ENCODE results near the gene CELF5.

CELF5 gene

GRCh38 chr19:3225169-3225485 lies 666 bp downstream of the CELF5 start:
- no peak for DNase-seq (ENCODE audit: low read depth)
- H3K4me3 ChIP-seq (ENCODE audit: low read depth, low read length), result no peak overlapping the region
- in situ Hi-C loops (cut with HindIII; ENCODE audit: low sequenced_read_pairs), result no loop called here
- TF ChIP-seq, protein P1, sequence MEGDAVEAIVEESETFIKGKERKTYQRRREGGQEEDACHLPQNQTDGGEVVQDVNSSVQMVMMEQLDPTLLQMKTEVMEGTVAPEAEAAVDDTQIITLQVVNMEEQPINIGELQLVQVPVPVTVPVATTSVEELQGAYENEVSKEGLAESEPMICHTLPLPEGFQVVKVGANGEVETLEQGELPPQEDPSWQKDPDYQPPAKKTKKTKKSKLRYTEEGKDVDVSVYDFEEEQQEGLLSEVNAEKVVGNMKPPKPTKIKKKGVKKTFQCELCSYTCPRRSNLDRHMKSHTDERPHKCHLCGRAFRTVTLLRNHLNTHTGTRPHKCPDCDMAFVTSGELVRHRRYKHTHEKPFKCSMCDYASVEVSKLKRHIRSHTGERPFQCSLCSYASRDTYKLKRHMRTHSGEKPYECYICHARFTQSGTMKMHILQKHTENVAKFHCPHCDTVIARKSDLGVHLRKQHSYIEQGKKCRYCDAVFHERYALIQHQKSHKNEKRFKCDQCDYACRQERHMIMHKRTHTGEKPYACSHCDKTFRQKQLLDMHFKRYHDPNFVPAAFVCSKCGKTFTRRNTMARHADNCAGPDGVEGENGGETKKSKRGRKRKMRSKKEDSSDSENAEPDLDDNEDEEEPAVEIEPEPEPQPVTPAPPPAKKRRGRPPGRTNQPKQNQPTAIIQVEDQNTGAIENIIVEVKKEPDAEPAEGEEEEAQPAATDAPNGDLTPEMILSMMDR (IDR thresholded peaks at IDR 0.05; ENCODE audit: low read depth, low read length, missing control alignments), result no peak

GRCh38 chr19:3225677-3226093 lies 1.2 kb downstream of the CELF5 start:
- no peak overlapping the region for H3K4me3 ChIP-seq (ENCODE audit: low read depth, low read length)

GRCh38 chr19:3227054-3227626 lies 2.7 kb downstream of the CELF5 start:
- in situ Hi-C loops (cut with HindIII; ENCODE audit: low sequenced_read_pairs), result no loop called here
- no peak overlapping the region for H3K4me3 ChIP-seq (ENCODE audit: low read depth, low read length)
- TF ChIP-seq, protein P1 (IDR thresholded peaks at IDR 0.05; ENCODE audit: low read depth, low read length, missing control alignments), result no peak
- DNase-seq (ENCODE audit: low read depth), result no peak

More at GRCh38 chr19:3225677-3226093, 1.2 kb downstream of the CELF5 start:
- in situ Hi-C loops (cut with HindIII; ENCODE audit: low sequenced_read_pairs), result no loop called here
- TF ChIP-seq, protein P1 (IDR thresholded peaks at IDR 0.05; ENCODE audit: low read depth, low read length, missing control alignments), result no peak
- no peak for DNase-seq (ENCODE audit: low read depth)

GRCh38 chr19:3229346-3229743 lies 4.9 kb downstream of the CELF5 start:
- no peak overlapping the region for H3K4me3 ChIP-seq (ENCODE audit: low read depth, low read length)
- DNase-seq (ENCODE audit: low read depth), result no peak
- in situ Hi-C loops (cut with HindIII; ENCODE audit: low sequenced_read_pairs), result no loop called here
- TF ChIP-seq, protein P1 (IDR thresholded peaks at IDR 0.05; ENCODE audit: low read depth, low read length, missing control alignments), result no peak

DNA sequence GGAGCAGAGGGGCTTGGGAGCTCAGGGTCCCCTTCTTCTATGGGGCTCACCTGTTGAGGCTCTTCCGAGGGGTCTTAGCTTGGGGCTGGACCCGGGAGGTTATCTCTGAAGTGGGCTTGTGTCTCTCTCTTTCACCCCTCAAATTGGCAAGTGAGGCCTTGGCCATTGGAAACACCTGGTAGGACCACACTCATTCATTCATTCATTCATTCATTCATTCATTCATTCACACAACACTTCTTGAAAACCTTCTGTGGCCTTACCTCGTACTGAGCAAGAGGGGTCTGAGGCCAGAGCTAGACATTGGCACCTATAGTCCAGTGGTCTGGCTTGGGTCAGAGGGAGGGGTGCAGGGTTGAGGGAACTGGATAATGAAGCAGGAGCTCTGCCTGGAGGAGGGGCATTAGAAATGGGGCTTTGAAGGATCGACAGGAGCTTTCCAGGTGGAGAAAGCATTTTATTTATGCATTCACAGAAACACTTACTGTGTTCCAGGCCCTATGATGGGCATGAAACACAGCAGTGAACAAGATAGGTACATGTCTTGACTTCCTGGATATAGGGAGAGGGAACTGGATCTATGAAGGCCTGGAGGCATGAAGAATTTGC lies 5.5 kb downstream of the CELF5 start:
- in situ Hi-C loops (cut with HindIII; ENCODE audit: low sequenced_read_pairs), result no loop called here
- no peak for DNase-seq (ENCODE audit: low read depth)
- H3K4me3 ChIP-seq (ENCODE audit: low read depth, low read length), result no peak overlapping the region
- TF ChIP-seq, protein P1 (IDR thresholded peaks at IDR 0.05; ENCODE audit: low read depth, low read length, missing control alignments), result no peak

GRCh38 chr19:3231288-3231687 lies 6.8 kb downstream of the CELF5 start:
- no peak for DNase-seq (ENCODE audit: low read depth)
- in situ Hi-C loops (cut with HindIII; ENCODE audit: low sequenced_read_pairs), result no loop called here
- TF ChIP-seq, protein P1 (IDR thresholded peaks at IDR 0.05; ENCODE audit: low read depth, low read length, missing control alignments), result no peak
- H3K4me3 ChIP-seq (ENCODE audit: low read depth, low read length), result no peak overlapping the region

Measured in astrocyte of the cerebellum (primary cell).